ENCODE measurements around the gene RNU1-4.
"Not testable (repeated sequence)": the region's sequence is repeated elsewhere in the genome, so short reads cannot be mapped to it uniquely, and the experiment has no call there.

RNU1-4 gene

DNA sequence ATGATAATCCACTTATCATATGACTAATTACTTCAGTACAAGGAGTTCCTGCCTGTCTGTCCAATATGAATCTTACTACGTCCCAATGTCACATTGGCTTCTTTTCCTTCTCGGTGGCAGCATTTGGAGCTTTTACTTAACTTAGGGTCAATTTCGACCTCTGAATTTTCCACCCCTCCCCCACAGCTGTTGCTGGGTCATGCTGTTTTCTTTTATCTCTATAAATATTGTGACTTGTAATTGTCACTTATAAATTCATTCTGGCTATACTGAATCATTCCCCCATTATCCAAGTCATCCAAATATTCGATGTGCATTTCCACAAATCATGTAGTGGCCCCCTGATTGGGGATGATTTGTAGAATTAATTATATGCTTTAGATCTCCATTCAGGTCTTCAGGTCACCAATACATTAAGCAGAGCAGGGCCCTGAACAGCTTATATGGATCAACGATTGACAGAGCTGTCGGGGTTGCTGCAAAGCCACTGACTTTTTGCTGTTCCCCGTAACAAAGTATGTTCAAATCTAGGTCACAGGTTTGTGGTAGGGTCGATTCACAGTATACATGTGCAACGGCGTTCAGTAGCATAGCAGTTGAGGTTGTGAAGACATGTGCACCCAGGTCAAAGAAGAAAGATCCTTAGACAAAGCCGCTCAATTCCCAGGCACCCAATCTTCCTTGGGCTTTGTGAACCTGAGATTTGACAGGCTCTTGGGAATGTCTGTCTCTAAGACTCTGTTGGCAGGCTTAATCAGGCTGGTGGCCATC is 18.3 kb upstream of the RNU1-4 start:
- Histone ChIP-seq H3K36me3 (ENCODE audit: insufficient read depth, low read length) (no peaks in the 10 kb centered on the region), H3K9me3 (ENCODE audit: insufficient read depth, low read depth, low read length) (no peaks in the 10 kb centered on the region), H4K20me1 (ENCODE audit: insufficient read depth, low read length, poor library complexity, severe bottlenecking) (no peaks in the 10 kb centered on the region), H3K4me1 (ENCODE audit: insufficient read depth, low read length, poor library complexity, severe bottlenecking) (no peaks in the 10 kb centered on the region), H3K4me2 (ENCODE audit: low read depth, low read length, poor library complexity, severe bottlenecking) (no peak overlapping the region), H3K79me2 (ENCODE audit: insufficient read depth, low read length) (no peaks in the 10 kb centered on the region), H3F3A (ENCODE audit: low read depth) (no peaks in the 10 kb centered on the region), H2AFZ (ENCODE audit: low read length) (no peak overlapping the region), H3K27me3 (ENCODE audit: insufficient read depth, low read length, poor library complexity, severe bottlenecking) (peaks cover 14% of the 10 kb centered on the region), H3K4me3 (ENCODE audit: low read length, poor library complexity, severe bottlenecking) (no peak overlapping the region), H3K9me2 (replicated peaks; ENCODE audit: low read depth, low read length) (no peaks in the 10 kb centered on the region), H3K9ac (ENCODE audit: low read depth, low read length, poor library complexity, severe bottlenecking) (no peak overlapping the region)
- TF ChIP-seq EZH2phosphoT487 (IDR thresholded peaks at IDR 0.05; ENCODE audit: borderline replicate concordance): no peak
- TF ChIP-seq, protein P1, sequence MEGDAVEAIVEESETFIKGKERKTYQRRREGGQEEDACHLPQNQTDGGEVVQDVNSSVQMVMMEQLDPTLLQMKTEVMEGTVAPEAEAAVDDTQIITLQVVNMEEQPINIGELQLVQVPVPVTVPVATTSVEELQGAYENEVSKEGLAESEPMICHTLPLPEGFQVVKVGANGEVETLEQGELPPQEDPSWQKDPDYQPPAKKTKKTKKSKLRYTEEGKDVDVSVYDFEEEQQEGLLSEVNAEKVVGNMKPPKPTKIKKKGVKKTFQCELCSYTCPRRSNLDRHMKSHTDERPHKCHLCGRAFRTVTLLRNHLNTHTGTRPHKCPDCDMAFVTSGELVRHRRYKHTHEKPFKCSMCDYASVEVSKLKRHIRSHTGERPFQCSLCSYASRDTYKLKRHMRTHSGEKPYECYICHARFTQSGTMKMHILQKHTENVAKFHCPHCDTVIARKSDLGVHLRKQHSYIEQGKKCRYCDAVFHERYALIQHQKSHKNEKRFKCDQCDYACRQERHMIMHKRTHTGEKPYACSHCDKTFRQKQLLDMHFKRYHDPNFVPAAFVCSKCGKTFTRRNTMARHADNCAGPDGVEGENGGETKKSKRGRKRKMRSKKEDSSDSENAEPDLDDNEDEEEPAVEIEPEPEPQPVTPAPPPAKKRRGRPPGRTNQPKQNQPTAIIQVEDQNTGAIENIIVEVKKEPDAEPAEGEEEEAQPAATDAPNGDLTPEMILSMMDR (conservative IDR thresholded peaks at IDR 0.05; ENCODE audit: low read length): no peak

- Histone ChIP-seq H4K20me1 (ENCODE audit: insufficient read depth, low read length, poor library complexity, severe bottlenecking) (no peaks in the 10 kb centered on the region), H3K36me3 (ENCODE audit: insufficient read depth, low read length) (no peaks in the 10 kb centered on the region), H2AFZ (ENCODE audit: low read length) (no peak overlapping the region), H3K27me3 (ENCODE audit: insufficient read depth, low read length, poor library complexity, severe bottlenecking) (peaks cover 21% of the 10 kb centered on the region), H3K4me2 (ENCODE audit: low read depth, low read length, poor library complexity, severe bottlenecking) (no peak overlapping the region), H3K9me3 (ENCODE audit: insufficient read depth, low read depth, low read length) (no peaks in the 10 kb centered on the region), H3K4me3 (ENCODE audit: low read length, poor library complexity, severe bottlenecking) (no peak overlapping the region), H3K79me2 (ENCODE audit: insufficient read depth, low read length) (no peaks in the 10 kb centered on the region), H3K9ac (ENCODE audit: low read depth, low read length, poor library complexity, severe bottlenecking) (no peak overlapping the region), H3F3A (ENCODE audit: low read depth) (no peaks in the 10 kb centered on the region), H3K9me2 (replicated peaks; ENCODE audit: low read depth, low read length) (no peaks in the 10 kb centered on the region), H3K4me1 (ENCODE audit: insufficient read depth, low read length, poor library complexity, severe bottlenecking) (no peaks in the 10 kb centered on the region)
- TF ChIP-seq, protein P1 (conservative IDR thresholded peaks at IDR 0.05; ENCODE audit: low read length): no peak
- no peak for TF ChIP-seq EZH2phosphoT487 (IDR thresholded peaks at IDR 0.05; ENCODE audit: borderline replicate concordance)
These were observed 15.4 kb upstream of the RNU1-4 start for GRCh38 chr1:16724718-16725438.

GRCh38 chr1:16725439-16726245 is 14.7 kb upstream of the RNU1-4 start:
- peaks cover 21% of the 10 kb centered on the region for H3K27me3 ChIP-seq (ENCODE audit: insufficient read depth, low read length, poor library complexity, severe bottlenecking)
- not testable (repeated sequence) for H3F3A ChIP-seq (ENCODE audit: low read depth); H3K9ac ChIP-seq (ENCODE audit: low read depth, low read length, poor library complexity, severe bottlenecking); H3K4me3 ChIP-seq (ENCODE audit: low read length, poor library complexity, severe bottlenecking); H3K79me2 ChIP-seq (ENCODE audit: insufficient read depth, low read length); H3K9me3 ChIP-seq (ENCODE audit: insufficient read depth, low read depth, low read length); H3K9me2 ChIP-seq (replicated peaks; ENCODE audit: low read depth, low read length); H3K4me1 ChIP-seq (ENCODE audit: insufficient read depth, low read length, poor library complexity, severe bottlenecking); H3K4me2 ChIP-seq (ENCODE audit: low read depth, low read length, poor library complexity, severe bottlenecking); H2AFZ ChIP-seq (ENCODE audit: low read length); H3K36me3 ChIP-seq (ENCODE audit: insufficient read depth, low read length); H4K20me1 ChIP-seq (ENCODE audit: insufficient read depth, low read length, poor library complexity, severe bottlenecking)
